OCI-LY7 (cell line): ENCODE data around the gene E2F6. TPM values are rescaled to one million over a fixed set of nuclear protein-coding genes. Genes with fewer than 3 reads are reported as not detected.

ENCODE experiments used
- BruUV-seq: library from RNA; stranded (reverse); fragments of 400-500 nt; replicated peaks from 2 replicates; lab custom pipeline; 2021; lab: Mats Ljungman, UMichigan
- CTCF ChIA-PET: fragments of 300-600 bp; sonication (Branson Sonifier 250); formaldehyde crosslinking; loops from one replicate; lab custom pipeline; 2022; ENCODE audit warnings: antibody characterized with exemption; ENCODE audit not compliant: unreplicated experiment; lab: Charles Lee
- POLR2A ChIA-PET: fragments of 300-600 bp; sonication (Branson Sonifier 250); formaldehyde crosslinking; loops from one replicate; lab custom pipeline; 2022; ENCODE audit warnings: antibody characterized with exemption; lab: Charles Lee
- DNase-seq: peaks from one replicate; pipeline ENCODE4 v3.0.0-alpha.2; 2015; ENCODE audit warnings: low spot score
- H2AFZ ChIP-seq: fragments of 200-600 bp; sonication (generic), shearing (Covaris generic); 2 replicates; pipeline ENCODE4 v1.6.1; 2014; ENCODE audit warnings: mild to moderate bottlenecking, antibody characterized with exemption, low read length, moderate library complexity
- H3K27ac ChIP-seq: fragments of 200-600 bp; sonication (generic); 2 replicates; pipeline ENCODE4 v1.5.1; 2014; ENCODE audit warnings: mixed run types, low read depth, mild to moderate bottlenecking, moderate library complexity, low read length, inconsistent platforms; ENCODE audit not compliant: poor library complexity, severe bottlenecking
- H3K36me3 ChIP-seq: fragments of 200-600 bp; sonication (generic); 2 replicates; pipeline ENCODE4 v1.6.1; 2014; ENCODE audit warnings: mild to moderate bottlenecking, antibody characterized with exemption, low read length, moderate library complexity, mixed read lengths; ENCODE audit not compliant: insufficient read depth
- H3K4me1 ChIP-seq: fragments of 200-600 bp; sonication (generic); 2 replicates; pipeline ENCODE4 v1.5.1; 2014; ENCODE audit warnings: mild to moderate bottlenecking, low read length; ENCODE audit not compliant: insufficient read depth, poor library complexity, severe bottlenecking
- H3K4me2 ChIP-seq: fragments of 200-600 bp; sonication (generic); 2 replicates; pipeline ENCODE4 v1.6.1; 2014; ENCODE audit warnings: mild to moderate bottlenecking, low read length
- H3K4me3 ChIP-seq: fragments of 200-600 bp; sonication (generic); 2 replicates; pipeline ENCODE4 v1.5.1; 2014; ENCODE audit warnings: mild to moderate bottlenecking, low read depth, low read length; ENCODE audit not compliant: poor library complexity, severe bottlenecking
- H3K79me2 ChIP-seq: fragments of 200-600 bp; sonication (generic); 2 replicates; pipeline ENCODE4 v1.6.1; 2016; ENCODE audit warnings: low read depth, mild to moderate bottlenecking, low read length, moderate library complexity, mixed read lengths; ENCODE audit not compliant: insufficient read depth
- H3K9me2 ChIP-seq: fragments of 200-600 bp; sonication (generic); 2 replicates; pipeline ENCODE4 v1.6.1; 2016; ENCODE audit warnings: mild to moderate bottlenecking, low read length, mixed read lengths; ENCODE audit not compliant: insufficient read depth
- H3K9me3 ChIP-seq: fragments of 200-600 bp; sonication (generic); 2 replicates; pipeline ENCODE4 v1.6.1; 2014; ENCODE audit warnings: mild to moderate bottlenecking, mixed run types, low read length, mixed read lengths
- H4K20me1 ChIP-seq: fragments of 200-600 bp; sonication (generic); 2 replicates; pipeline ENCODE4 v1.6.1; 2014; ENCODE audit warnings: mild to moderate bottlenecking, antibody characterized with exemption, low read length, moderate library complexity, mixed read lengths; ENCODE audit not compliant: insufficient read depth
- EZH2phosphoT487 ChIP-seq: fragments of 200-600 bp; sonication (generic); IDR thresholded peaks from 2 replicates; pipeline ENCODE4 v1.6.1; 2018; ENCODE audit warnings: low read depth, borderline replicate concordance, mild to moderate bottlenecking, mixed run types, antibody characterized with exemption, low read length, moderate library complexity, mixed read lengths
- intact Hi-C: fragments of 100-400 bp; cut with micrococcal nuclease; formaldehyde crosslinking; loops from one replicate; pipeline ENCODE4 v1.10.0; 2022; ENCODE audit not compliant: unreplicated experiment
- total RNA-seq, 2 experiments: library from RNA; depleted of rRNA in 1 of 2; stranded (reverse); fragments of >200 nt in 1 of 2; shearing (Covaris generic) in 1 of 2; gene quantifications; 2 replicates each; pipeline ENCODE4 v1.2.3, GENCODE V29; 2014 to 2022
- TF ChIP-seq, protein P1 (sequence below): fragments of 200-600 bp; sonication (generic); conservative IDR thresholded peaks from 2 replicates; pipeline ENCODE4 v1.5.1; 2014; ENCODE audit warnings: mild to moderate bottlenecking, antibody characterized with exemption, low read length, moderate library complexity, mixed read lengths

E2F6 gene
- total RNA-seq, 2 experiments from 2014 or later = 12.4 to 14.3 TPM

DNA sequence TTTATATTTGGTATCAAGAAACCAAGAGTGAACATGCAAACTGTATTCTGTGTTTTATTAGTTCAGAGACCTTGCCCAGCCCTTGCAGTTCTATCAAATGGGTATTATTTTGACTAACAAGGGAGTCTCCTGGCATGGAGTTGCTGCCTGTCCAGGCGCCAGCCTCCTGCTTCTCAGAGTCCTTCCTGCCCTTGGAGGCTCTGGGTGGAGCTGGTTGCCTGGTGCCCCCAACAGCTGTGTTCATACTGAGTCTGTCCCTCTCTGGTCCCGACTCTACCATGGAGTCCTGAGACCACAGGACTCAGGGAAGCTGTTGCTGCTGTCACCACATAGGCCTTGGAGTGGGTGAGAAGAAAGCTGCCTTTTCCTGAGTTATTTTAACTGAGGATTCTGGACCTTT, 41.6 kb upstream of the E2F6 start:
- H4K20me1 ChIP-seq = no peaks in the 10 kb centered on the region
- POLR2A ChIA-PET = no interaction called here
- no peak overlapping the region for H3K4me3 ChIP-seq
- CTCF ChIA-PET = no interaction called here
- no TSS peak for BruUV-seq
- H3K4me1 ChIP-seq = no peaks in the 10 kb centered on the region
- intact Hi-C loops = no loop called here
- H3K27ac ChIP-seq = no peak overlapping the region
- H3K36me3 ChIP-seq = no peaks in the 10 kb centered on the region
- TF ChIP-seq EZH2phosphoT487 = no peak
- TF ChIP-seq, protein P1, sequence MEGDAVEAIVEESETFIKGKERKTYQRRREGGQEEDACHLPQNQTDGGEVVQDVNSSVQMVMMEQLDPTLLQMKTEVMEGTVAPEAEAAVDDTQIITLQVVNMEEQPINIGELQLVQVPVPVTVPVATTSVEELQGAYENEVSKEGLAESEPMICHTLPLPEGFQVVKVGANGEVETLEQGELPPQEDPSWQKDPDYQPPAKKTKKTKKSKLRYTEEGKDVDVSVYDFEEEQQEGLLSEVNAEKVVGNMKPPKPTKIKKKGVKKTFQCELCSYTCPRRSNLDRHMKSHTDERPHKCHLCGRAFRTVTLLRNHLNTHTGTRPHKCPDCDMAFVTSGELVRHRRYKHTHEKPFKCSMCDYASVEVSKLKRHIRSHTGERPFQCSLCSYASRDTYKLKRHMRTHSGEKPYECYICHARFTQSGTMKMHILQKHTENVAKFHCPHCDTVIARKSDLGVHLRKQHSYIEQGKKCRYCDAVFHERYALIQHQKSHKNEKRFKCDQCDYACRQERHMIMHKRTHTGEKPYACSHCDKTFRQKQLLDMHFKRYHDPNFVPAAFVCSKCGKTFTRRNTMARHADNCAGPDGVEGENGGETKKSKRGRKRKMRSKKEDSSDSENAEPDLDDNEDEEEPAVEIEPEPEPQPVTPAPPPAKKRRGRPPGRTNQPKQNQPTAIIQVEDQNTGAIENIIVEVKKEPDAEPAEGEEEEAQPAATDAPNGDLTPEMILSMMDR = no peak
- H3K9me2 ChIP-seq = no peaks in the 10 kb centered on the region
- no peak overlapping the region for H3K4me2 ChIP-seq
- H2AFZ ChIP-seq = no peak overlapping the region
- no peaks in the 10 kb centered on the region for H3K79me2 ChIP-seq
- H3K9me3 ChIP-seq = no peaks in the 10 kb centered on the region
- DNase-seq = no peak

DNA sequence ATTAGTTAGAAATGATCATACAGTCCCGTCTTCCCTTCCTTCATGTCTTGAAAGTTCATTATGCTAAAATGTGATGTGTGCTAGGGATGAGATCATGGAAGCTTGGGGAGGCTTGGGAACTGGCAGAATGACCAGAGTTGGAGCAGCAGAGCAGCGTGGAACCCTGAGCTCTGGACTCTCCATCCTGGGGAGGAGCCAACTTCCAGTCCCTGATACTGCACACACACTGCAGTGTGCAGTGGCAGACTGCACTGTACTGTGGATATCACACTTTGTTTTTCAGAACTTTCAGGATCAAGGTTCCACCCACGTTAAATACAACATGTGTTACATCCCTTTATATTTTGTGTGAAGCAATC, 40.6 kb upstream of the E2F6 start:
- intact Hi-C loops = no loop called here
- no TSS peak for BruUV-seq

More for the DNA sequence above, 40.6 kb upstream of the E2F6 start:
- POLR2A ChIA-PET = no interaction called here
- H2AFZ ChIP-seq = no peak overlapping the region
- DNase-seq = no peak
- no peak for TF ChIP-seq EZH2phosphoT487
- TF ChIP-seq, protein P1 = no peak
- H3K4me2 ChIP-seq = no peak overlapping the region
- no peak overlapping the region for H3K27ac ChIP-seq
- H4K20me1 ChIP-seq = no peaks in the 10 kb centered on the region
- H3K36me3 ChIP-seq = no peaks in the 10 kb centered on the region
- H3K79me2 ChIP-seq = no peaks in the 10 kb centered on the region
- CTCF ChIA-PET = no interaction called here
- no peak overlapping the region for H3K4me3 ChIP-seq
- H3K4me1 ChIP-seq = no peaks in the 10 kb centered on the region
- H3K9me2 ChIP-seq = no peaks in the 10 kb centered on the region
- no peaks in the 10 kb centered on the region for H3K9me3 ChIP-seq
